ENCODE data around the gene PFKL.

Gene PFKL

GRCh38 chr21:44314561-44314960, 14.7 kb downstream of the PFKL start:
- no peak for FAIRE-seq

- FAIRE-seq = no peak
Observed at GRCh38 chr21:44315691-44316203, 15.9 kb downstream of the PFKL start.

- no peak for FAIRE-seq
Observed at GRCh38 chr21:44316277-44316900, 16.5 kb downstream of the PFKL start.

- FAIRE-seq = no peak
Observed at GRCh38 chr21:44317241-44317782, 17.5 kb downstream of the PFKL start.

- no peak for FAIRE-seq
Observed at GRCh38 chr21:44317871-44318270, 18.0 kb downstream of the PFKL start.

DNA sequence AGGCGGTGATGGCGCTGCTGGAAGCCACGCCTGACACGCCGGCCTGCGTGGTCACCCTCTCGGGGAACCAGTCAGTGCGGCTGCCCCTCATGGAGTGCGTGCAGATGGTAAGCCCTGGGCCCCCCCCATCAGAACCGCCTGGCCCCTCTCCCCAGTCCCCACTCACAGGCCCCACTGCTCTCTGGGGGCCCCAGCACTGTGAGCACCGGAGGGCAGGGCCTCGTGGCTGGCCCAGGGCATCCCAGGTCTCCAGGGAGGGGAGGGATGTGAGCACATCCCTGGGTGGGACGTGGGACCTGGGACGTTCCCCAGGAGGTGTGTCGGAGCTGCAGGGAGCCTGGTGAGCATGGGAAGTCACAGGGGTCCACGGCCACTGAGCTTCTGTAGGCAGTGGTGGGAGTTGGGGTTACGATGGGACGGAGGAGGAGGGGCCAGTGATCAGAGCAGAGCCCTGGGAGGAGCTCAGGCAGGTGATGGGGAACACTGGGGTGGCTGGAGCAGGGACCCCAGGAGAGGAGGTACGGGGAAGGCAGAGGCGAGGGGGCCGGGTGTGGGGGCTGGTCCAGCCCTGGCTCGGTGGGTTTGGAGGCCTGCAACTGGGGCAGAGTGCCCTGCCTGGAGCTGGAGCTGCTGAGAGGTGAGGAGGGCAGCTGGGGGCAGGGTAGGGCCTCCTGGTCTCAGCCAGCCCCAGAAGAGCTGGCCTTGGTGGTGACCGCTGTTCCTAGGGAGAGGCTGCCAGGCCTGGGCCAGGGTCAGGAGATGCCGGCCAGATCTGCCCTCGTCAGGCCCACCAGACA, 18.8 kb downstream of the PFKL start:
- FAIRE-seq = no peak

DNA sequence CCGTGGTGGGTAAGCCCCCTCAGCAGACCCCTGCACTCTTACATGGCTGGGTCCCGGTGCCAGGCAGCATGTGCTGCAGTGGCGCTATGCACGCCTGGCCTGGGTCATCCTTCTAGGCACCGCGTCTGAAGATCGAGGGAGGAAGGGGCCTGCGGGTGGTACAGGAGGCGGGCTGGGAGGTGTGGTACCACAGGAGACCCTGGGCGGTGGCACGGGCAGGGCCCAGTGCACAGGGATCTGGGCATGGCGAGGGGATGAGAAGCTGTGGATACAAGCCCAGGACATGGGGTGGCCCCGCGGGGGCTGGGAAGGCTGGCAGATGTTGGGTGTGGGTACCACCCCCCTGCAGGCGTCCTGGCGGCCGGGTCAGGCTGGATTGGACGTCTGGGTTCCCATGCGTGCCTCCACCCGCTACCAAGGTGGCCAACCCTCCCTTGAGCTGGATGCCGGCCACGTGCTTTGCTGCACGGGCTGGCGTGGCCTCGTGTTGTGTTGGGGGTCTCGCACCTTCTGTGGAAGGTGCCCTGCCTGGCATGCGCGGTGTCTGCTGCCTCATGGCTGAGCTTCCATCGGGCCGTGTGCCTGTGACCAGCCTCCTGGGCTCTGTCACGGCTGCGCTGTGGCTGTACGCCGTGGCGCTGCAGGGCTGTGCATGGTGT, 19.7 kb downstream of the PFKL start:
- FAIRE-seq = no peak

DNA sequence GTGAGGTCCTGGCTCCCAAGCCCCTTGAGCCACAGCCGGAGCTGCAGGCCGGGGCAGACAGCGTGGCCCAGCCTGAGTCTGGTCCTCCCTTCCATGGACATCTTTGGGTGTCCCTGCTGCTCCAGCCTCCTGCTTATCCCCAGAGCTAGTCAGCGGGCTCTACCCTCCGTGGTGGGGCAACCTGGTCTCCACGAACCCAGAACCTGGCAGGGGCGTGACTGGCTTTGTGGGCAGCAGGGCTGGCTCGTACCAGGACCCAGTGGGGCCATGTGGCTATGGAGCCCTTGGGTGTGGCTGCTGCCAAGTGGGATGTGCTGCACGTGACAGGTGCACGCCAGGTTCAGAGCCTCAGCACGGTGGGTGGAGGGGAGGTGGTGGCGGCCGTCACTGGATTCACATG, 21.0 kb downstream of the PFKL start:
- FAIRE-seq = no peak

DNA sequence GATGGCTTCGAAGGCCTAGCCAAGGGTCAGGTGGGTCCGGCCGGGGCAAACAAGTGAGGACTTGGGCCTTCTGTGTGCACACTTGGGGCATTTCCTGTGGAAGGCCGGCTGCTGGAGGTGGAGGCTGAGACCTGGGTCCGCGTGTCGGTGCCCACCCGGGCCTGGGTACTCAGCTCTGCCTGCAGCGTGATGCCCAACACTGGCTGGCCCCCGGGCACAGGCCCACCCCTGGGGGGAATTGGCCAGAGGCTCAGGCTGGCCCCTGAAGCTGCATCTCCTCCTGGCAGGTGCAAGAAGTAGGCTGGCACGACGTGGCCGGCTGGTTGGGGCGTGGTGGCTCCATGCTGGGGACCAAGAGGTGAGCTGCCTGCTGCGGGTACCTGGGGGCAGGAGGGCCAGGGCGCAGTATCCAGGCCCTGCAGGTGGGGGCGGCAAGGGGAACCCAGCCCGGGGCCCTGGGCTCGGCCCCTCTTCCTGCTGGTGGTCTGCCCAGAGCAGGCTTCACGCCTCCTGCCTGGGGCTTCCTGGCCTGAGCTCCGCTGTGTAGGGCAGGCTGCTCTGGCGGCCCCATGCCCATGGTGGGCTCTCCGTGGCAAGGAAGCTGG, 22.1 kb downstream of the PFKL start:
- FAIRE-seq = no peak

DNA sequence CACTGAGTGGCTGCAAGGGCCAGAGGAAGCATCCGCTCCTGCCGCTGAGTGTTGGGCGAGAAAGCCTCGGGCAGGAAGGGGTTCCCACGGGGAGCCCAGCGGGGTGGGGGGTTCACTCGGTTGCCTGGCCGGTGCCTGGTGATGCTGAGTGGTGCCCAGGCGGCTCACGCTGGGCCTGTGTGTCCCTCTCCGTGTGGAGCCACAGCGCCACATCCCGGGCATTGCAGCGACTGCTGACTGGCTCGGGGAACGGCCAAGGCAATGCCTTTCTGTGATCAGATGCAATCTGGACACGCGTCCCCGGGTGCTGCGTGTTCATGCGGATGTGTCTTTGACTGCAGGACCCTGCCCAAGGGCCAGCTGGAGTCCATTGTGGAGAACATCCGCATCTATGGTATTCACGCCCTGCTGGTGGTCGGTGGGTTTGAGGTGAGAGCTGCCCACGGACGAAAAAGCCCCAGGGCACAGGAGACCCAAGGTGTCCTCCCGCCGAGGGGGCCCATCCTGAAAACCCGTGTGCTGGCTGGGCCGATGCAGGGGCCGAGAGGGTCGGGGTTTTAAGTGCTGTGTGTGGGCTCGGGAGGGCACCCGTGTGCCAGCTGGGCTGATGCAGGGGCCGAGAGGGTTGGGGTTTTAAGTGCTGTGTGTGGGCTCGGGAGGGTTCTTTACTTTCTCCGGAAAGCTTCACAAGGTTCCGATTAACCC, 22.9 kb downstream of the PFKL start:
- no peak for FAIRE-seq

DNA sequence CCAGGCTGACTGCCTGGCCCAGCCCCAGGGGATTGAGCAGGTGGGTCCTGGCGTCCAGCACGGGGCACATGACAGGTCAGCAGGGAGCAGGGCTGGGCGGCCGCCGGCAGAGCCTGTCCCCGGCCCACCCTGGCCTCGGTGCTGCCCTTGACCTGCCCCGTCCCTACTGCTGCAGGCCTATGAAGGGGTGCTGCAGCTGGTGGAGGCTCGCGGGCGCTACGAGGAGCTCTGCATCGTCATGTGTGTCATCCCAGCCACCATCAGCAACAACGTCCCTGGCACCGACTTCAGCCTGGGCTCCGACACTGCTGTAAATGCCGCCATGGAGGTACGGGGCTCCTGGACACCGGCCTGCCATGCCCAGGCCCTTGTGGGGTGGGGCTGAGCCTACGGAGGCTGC, 23.7 kb downstream of the PFKL start:
- no peak for FAIRE-seq

- no peak for FAIRE-seq
Observed at GRCh38 chr21:44324106-44324853, 24.4 kb downstream of the PFKL start.

GRCh38 chr21:44324854-44325107, 24.9 kb downstream of the PFKL start:
- FAIRE-seq = no peak

DNA sequence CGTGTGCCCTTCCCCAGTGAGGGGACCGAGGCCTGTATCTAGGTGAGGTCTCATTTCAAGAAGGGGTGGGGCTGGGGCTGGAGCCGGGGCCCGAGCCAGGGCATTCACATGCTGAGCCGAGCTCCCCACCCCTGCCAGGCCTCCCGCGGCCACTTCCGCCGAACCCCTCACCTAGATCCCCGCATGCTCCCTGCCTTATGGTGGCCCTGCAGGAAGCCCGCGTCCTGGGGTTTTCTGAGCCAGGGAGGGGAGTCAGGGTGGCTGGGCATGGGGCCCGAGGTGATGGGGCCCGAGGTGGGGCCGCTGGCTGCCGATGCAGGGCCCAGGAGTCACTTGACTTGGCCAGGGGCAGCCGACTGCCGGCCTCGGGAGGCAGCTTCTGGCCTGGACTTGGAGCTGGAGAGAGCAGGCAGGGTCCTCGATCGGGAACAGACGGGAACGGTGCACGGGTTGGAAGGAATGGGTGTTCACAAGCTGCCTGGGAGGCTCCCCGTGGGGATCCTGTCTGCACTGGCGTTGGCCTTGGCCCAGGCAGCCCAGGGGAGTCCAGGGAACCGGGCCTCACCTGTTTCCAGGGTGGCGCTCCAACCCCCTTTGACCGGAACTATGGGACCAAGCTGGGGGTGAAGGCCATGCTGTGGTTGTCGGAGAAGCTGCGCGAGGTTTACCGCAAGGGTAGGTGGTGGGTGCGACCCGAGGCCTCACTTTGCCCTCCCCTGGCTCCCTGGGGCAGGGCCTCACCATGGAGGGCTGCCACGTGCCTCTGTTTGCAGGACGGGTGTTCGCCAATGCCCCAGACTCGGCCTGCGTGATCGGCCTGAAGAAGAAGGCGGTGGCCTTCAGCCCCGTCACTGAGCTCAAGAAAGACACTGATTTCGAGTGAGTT, 25.8 kb downstream of the PFKL start:
- no peak for FAIRE-seq

GRCh38 chr21:44326272-44326647, 26.4 kb downstream of the PFKL start:
- no peak for FAIRE-seq

GRCh38 chr21:44326716-44327602, 27.1 kb downstream of the PFKL start:
- FAIRE-seq = no peak

- no peak for FAIRE-seq
Observed at GRCh38 chr21:44327603-44327974, 27.7 kb downstream of the PFKL start.

DNA sequence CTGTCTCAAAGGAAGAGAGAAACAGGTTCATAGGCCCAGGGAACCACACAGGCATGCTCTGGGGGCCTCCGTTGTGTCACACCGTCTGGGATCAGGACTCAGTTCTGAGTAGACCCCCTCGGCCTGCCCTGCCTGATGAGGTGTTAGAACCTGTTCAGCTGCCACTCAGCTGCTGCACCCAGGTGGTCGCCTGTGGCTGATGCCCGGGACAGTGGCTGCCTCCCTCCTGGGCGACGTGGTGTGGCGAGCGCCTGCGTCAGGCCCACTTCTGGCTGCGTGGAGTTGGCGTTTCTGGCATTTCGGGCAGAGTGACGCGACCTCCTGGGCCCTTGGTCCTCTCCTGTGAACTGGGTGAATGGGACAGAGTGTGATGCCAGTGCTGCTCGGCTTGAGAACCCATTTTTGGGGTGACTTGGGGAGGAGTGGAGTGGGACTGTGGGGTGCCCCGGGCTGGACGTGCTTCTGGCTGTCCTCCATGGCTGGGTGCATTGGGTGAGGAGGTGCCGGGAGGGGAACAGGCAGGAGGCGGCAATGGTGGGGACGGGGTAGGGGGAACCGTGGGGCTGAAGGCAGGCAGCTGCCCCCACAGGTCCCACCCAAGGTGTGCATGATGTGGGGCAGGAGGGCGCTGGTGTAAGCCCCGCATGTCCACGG, 28.5 kb downstream of the PFKL start:
- no peak for FAIRE-seq

All from endometrium (tissue), 2 donors.